Measurements from ENCODE around the gene CDC14A. TPM values are rescaled to one million over a fixed set of nuclear protein-coding genes. Genes with fewer than 3 reads are reported as not detected.

The CDC14A gene
- polyA plus RNA-seq, 1 donor from 2014 or later: 2.7 TPM

DNA sequence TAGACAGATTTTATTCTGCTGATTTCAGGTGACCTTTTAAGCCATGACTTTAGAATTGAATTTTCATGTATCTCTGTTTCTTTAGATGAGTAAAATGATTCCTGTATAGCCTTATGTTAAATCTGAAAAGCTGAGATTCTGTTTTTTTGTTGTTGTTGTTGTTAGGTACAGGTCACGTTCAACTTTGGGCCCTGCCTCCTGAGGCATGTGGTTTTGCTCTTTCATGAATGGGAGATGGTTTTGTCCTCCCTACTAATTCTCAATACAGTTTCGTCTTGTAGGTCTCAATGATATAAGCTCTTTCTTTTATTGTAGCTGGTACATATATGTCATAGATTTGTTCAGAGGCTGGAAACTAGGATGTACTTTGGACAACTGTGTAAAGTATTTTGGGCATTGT, 79.6 kb downstream of the CDC14A start:
- no peaks in the 10 kb centered on the region for H3K79me2 ChIP-seq (replicated peaks; ENCODE audit: insufficient read depth, low read length)
- H3K9ac ChIP-seq (ENCODE audit: low read length): no peak overlapping the region
- no peak overlapping the region for H3K27ac ChIP-seq (ENCODE audit: low read length)
- no peak for TF ChIP-seq EZH2 (IDR thresholded peaks at IDR 0.05; ENCODE audit: borderline replicate concordance, insufficient read depth, low read length, poor library complexity, severe bottlenecking)
- no peak for TF ChIP-seq EP300 (conservative IDR thresholded peaks at IDR 0.05; ENCODE audit: poor library complexity, severe bottlenecking)
- TF ChIP-seq POLR2AphosphoS5 (IDR thresholded peaks at IDR 0.05): no peak
- TF ChIP-seq SMC3 (conservative IDR thresholded peaks at IDR 0.05; ENCODE audit: poor library complexity): no peak
- TF ChIP-seq RAD21 (conservative IDR thresholded peaks at IDR 0.05): no peak
- TF ChIP-seq, protein P1, sequence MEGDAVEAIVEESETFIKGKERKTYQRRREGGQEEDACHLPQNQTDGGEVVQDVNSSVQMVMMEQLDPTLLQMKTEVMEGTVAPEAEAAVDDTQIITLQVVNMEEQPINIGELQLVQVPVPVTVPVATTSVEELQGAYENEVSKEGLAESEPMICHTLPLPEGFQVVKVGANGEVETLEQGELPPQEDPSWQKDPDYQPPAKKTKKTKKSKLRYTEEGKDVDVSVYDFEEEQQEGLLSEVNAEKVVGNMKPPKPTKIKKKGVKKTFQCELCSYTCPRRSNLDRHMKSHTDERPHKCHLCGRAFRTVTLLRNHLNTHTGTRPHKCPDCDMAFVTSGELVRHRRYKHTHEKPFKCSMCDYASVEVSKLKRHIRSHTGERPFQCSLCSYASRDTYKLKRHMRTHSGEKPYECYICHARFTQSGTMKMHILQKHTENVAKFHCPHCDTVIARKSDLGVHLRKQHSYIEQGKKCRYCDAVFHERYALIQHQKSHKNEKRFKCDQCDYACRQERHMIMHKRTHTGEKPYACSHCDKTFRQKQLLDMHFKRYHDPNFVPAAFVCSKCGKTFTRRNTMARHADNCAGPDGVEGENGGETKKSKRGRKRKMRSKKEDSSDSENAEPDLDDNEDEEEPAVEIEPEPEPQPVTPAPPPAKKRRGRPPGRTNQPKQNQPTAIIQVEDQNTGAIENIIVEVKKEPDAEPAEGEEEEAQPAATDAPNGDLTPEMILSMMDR (IDR thresholded peaks at IDR 0.05; ENCODE audit: poor library complexity, severe bottlenecking): no peak
- TF ChIP-seq REST (IDR thresholded peaks at IDR 0.05; ENCODE audit: borderline replicate concordance): no peak
- TF ChIP-seq TAF1 (IDR thresholded peaks at IDR 0.05; ENCODE audit: low read depth): no peak
- no peak for TF ChIP-seq MXI1 (conservative IDR thresholded peaks at IDR 0.05; ENCODE audit: poor library complexity, severe bottlenecking)
- H3F3A ChIP-seq (ENCODE audit: insufficient read depth, low read length, poor library complexity, severe bottlenecking): no peaks in the 10 kb centered on the region
- H4K20me1 ChIP-seq (ENCODE audit: insufficient read depth): no peaks in the 10 kb centered on the region
- H2AFZ ChIP-seq (ENCODE audit: low read depth, low read length): no peak overlapping the region
- no peaks in the 10 kb centered on the region for H3K9me2 ChIP-seq (ENCODE audit: insufficient read depth, low read length)
- H3K9me3 ChIP-seq (ENCODE audit: low read length): no peaks in the 10 kb centered on the region
- no peak overlapping the region for H3K4me3 ChIP-seq (ENCODE audit: low read length)
- no peak overlapping the region for H3K4me2 ChIP-seq (ENCODE audit: low read length)
- no peaks in the 10 kb centered on the region for H3K27me3 ChIP-seq (ENCODE audit: insufficient read depth, low read depth, low read length)
- no peaks in the 10 kb centered on the region for H3K36me3 ChIP-seq (ENCODE audit: insufficient read depth, low read length)

DNA sequence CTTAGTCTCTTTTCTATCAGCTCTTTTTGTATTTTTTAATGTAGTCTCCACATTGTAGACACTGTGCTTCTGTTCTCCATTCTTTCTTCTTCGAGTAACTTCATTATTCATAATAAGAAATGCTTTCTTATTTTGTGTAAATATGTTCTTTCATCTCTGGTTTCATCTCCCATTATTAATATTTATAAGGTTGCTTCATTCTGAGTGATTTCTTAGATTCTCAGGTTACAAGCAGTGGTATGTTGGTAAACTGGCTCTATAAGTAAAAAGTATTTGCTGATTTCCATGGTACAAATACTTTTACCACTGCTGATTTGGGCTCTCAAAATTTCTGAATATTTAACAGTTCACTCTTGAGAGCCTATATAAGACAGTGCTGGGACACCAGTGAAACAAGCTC, 81.3 kb downstream of the CDC14A start:
- H3K9me2 ChIP-seq (ENCODE audit: insufficient read depth, low read length): no peaks in the 10 kb centered on the region
- no peaks in the 10 kb centered on the region for H3K79me2 ChIP-seq (replicated peaks; ENCODE audit: insufficient read depth, low read length)
- H4K20me1 ChIP-seq (ENCODE audit: insufficient read depth): no peaks in the 10 kb centered on the region
- no peaks in the 10 kb centered on the region for H3K9me3 ChIP-seq (ENCODE audit: low read length)
- TF ChIP-seq TAF1 (IDR thresholded peaks at IDR 0.05; ENCODE audit: low read depth) (no peak), POLR2AphosphoS5 (IDR thresholded peaks at IDR 0.05) (no peak), EZH2 (IDR thresholded peaks at IDR 0.05; ENCODE audit: borderline replicate concordance, insufficient read depth, low read length, poor library complexity, severe bottlenecking) (no peak)
- H3K4me2 ChIP-seq (ENCODE audit: low read length): no peak overlapping the region
- no peaks in the 10 kb centered on the region for H3K27me3 ChIP-seq (ENCODE audit: insufficient read depth, low read depth, low read length)
- H2AFZ ChIP-seq (ENCODE audit: low read depth, low read length): no peak overlapping the region
- H3K36me3 ChIP-seq (ENCODE audit: insufficient read depth, low read length): no peaks in the 10 kb centered on the region
- no peak overlapping the region for H3K4me3 ChIP-seq (ENCODE audit: low read length)
- H3K27ac ChIP-seq (ENCODE audit: low read length): no peak overlapping the region
- H3K9ac ChIP-seq (ENCODE audit: low read length): no peak overlapping the region
- no peaks in the 10 kb centered on the region for H3F3A ChIP-seq (ENCODE audit: insufficient read depth, low read length, poor library complexity, severe bottlenecking)

DNA sequence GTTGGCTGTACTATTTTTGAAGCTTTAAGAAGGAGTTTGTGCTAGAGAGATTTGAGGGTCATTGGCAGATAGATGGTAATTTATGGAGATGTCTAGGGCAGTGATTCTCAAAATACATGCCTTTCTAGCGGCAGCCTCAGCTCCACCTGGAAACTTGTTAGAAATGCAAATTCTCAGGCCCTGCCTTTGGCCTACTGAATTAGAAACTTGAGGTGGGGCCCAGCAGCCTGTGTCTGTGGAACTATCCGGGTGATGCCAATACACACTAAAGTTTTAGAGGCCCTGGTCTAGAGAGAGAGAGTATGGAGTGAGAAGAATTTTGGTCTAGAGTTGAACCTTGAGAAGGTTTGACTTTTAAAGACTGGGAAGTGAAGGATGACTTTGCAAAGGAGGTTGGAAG, 82.5 kb downstream of the CDC14A start:
- no peak overlapping the region for H3K4me2 ChIP-seq (ENCODE audit: low read length)
- H4K20me1 ChIP-seq (ENCODE audit: insufficient read depth): no peaks in the 10 kb centered on the region
- H3K36me3 ChIP-seq (ENCODE audit: insufficient read depth, low read length): no peaks in the 10 kb centered on the region
- no peaks in the 10 kb centered on the region for H3K9me2 ChIP-seq (ENCODE audit: insufficient read depth, low read length)
- H3K4me3 ChIP-seq (ENCODE audit: low read length): no peak overlapping the region
- H3K27ac ChIP-seq (ENCODE audit: low read length): no peak overlapping the region
- no peaks in the 10 kb centered on the region for H3K79me2 ChIP-seq (replicated peaks; ENCODE audit: insufficient read depth, low read length)
- TF ChIP-seq, protein P1 (IDR thresholded peaks at IDR 0.05; ENCODE audit: poor library complexity, severe bottlenecking): no peak
- TF ChIP-seq POLR2AphosphoS5 (IDR thresholded peaks at IDR 0.05) (no peak), SMC3 (conservative IDR thresholded peaks at IDR 0.05; ENCODE audit: poor library complexity) (no peak), MXI1 (conservative IDR thresholded peaks at IDR 0.05; ENCODE audit: poor library complexity, severe bottlenecking) (no peak)
- H3K9ac ChIP-seq (ENCODE audit: low read length): no peak overlapping the region
- H3F3A ChIP-seq (ENCODE audit: insufficient read depth, low read length, poor library complexity, severe bottlenecking): no peaks in the 10 kb centered on the region
- H3K9me3 ChIP-seq (ENCODE audit: low read length): no peaks in the 10 kb centered on the region
- H2AFZ ChIP-seq (ENCODE audit: low read depth, low read length): no peak overlapping the region
- no peaks in the 10 kb centered on the region for H3K27me3 ChIP-seq (ENCODE audit: insufficient read depth, low read depth, low read length)
